Stimulated activated CD8-positive, alpha-beta memory T cell treated with anti-CD3 and anti-CD28 coated beads, Interleukin-7, amount 100 ng/mL, for 24 hours (primary cell): ENCODE results near the gene ANKS1A.
"Not testable (repeated sequence)": the region's sequence is repeated elsewhere in the genome, so short reads cannot be mapped to it uniquely, and the experiment has no call there.

Experiments used
- DNase-seq: peaks from one replicate; pipeline ENCODE4 v3.0.0-alpha.2; 2020; ENCODE audit warnings: low read depth

ANKS1A gene

DNA sequence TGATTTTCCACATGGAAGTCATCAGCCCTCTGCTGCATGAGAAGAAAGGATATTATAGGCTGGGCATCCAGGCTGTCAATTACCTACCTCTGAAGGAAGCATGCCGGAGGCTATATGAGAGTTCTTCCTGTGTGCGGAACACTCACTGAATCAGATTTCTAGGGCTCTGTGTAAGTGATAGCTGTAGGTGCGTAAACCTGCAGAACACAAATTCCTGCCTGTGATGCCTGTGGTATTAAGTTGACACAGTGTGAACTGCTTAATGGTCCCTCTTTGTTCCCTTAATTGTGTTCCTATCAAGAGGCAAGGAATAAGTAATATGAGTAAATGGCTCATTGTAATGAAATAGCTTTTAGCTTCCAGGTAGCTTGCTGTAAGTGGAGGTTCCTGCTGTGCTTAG, 103.3 kb downstream of the ANKS1A start:
- DNase-seq, result no peak

GRCh38 chr6:34993213-34993612, 104.2 kb downstream of the ANKS1A start:
- DNase-seq, result no peak

DNA sequence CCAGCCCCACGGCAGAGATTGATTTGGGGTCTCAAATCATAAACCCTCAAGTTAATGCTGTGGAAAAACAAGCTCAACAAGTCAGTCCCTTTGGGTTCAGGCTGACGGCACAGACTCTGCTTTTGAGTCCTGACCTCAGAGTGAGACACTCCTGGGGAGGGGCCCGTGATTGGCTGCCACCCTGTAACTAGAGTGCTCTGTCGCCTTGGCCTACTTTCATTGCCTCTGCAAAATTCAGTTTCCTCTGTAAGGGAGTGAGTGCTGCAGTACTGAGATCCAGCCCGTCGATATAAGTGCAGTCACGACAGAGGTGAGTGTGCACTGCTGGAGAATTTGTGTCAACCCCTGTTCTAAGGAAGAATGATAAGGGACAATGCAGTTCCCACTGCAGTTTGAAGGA, 105.6 kb downstream of the ANKS1A start:
- DNase-seq, result no peak

- not testable (repeated sequence) for DNase-seq
Measured at GRCh38 chr6:34998417-34998816, 109.4 kb downstream of the ANKS1A start.

- DNase-seq, result not testable (repeated sequence)
Measured at GRCh38 chr6:34999153-34999552, 110.1 kb downstream of the ANKS1A start.

- DNase-seq, result not testable (repeated sequence)
Measured at GRCh38 chr6:34999962-35000361, 110.9 kb downstream of the ANKS1A start.

DNA sequence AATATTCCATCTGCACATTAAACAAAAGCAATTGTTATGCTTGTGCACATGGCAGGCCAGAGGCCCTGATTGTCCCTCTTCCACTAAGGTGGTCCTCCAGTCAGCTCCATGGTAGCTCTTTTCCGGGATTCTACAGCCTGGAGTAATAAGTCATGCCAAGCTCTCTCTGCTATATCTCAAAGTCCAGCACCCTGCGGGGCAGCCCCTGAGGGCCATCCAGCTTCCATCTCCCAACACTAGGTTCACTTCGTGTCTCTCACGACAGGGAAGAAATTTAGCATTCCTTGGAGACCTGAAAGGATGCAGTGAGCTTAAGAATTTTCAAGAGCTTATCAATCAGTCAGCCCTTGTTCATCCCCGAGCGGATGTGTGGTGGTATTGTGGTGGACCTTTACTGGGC, 112.3 kb downstream of the ANKS1A start:
- DNase-seq, result not testable (repeated sequence)

DNA sequence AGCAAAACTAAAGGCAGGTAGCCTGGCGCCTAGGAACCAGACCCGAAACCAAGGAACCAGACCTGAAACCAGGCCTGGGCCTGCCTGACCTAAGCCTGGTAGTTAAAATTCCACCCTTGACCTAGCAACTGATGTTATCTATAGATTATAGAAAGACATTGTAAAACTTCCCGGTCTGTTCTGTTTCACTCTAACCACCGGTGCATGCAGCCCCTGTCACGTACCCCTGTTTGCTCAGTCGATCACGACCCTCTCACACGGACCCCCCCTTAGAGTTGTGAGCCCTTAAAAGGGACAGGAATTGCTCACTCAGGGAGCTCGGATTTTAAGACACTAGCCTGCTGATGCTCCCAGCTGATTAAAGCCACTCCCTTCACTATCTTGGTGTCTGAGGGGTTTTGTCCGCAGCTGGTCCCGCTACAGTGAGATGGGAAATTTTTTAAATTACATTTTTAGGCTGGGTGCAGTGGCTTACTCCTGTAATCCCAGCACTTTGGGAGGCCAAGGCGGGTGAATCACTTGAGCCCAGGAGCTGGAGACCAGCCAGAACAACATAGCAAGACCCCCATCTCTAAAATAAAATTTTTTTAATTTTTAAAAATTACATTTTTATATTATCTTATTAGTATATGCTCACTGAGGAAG, 115.0 kb downstream of the ANKS1A start:
- DNase-seq, result not testable (repeated sequence)

GRCh38 chr6:35007016-35007415, 118.0 kb downstream of the ANKS1A start:
- no peak for DNase-seq

DNA sequence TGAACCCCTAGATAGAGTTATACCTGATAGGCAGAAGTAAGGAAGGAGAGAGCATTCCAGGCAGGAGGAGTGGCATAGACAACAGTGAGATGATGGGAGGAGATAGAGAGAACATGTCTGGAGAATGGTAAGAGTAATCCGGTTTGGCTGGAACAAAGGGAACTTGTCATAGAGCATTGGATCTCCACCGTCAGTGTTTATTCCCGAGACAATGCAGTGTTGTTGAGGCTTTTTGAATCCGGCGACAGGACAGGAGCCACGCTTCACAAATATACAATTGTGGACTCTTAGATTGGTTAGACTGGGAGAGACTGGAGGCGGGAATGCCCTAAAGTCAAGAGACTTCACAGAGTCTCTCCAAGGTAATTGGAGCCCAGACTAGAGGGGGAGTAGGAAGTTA, 119.8 kb downstream of the ANKS1A start:
- no peak for DNase-seq

- DNase-seq, result no peak
Measured at GRCh38 chr6:35011096-35012041, 122.3 kb downstream of the ANKS1A start.

DNA sequence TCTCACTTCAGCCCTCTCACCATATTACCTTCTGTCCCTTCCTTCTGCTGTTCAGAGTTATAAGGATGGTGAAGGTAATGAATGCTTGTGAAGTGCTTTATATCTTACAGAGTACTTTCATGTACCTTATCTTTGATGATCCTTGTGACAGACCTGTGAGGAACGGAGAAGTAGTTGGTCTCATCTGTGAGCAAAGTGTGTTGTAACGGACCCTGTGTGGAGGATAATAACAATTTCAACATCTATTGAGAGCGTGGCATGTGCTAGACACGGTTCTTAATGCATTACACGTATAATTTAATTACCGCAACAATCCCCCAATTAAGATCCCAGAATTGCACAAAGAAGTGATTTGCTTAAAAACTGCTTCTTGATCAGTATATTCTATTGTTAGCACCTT, 124.6 kb downstream of the ANKS1A start:
- no peak for DNase-seq

DNA sequence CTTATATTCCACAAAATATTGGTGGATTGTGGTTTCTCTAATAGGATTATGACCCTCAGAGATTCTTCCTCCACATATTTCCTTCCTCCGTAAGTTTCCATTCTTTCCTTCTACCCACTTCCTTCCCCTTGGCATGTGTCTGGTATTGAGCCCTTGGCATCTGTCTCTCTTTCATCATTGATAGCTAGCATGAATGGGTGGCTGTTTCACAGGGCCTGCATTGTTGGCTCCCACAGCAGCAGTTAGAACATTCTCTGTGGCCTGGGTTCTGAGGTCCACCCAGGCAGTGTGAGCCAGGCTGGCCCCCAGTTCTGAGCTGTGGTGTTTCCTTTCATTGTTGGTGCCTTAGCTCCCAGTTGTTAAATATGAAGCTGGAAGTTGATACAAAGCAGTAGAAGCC, 125.3 kb downstream of the ANKS1A start:
- DNase-seq, result no peak

- DNase-seq, result no peak
Measured at GRCh38 chr6:35014786-35015185, 125.7 kb downstream of the ANKS1A start.

DNA sequence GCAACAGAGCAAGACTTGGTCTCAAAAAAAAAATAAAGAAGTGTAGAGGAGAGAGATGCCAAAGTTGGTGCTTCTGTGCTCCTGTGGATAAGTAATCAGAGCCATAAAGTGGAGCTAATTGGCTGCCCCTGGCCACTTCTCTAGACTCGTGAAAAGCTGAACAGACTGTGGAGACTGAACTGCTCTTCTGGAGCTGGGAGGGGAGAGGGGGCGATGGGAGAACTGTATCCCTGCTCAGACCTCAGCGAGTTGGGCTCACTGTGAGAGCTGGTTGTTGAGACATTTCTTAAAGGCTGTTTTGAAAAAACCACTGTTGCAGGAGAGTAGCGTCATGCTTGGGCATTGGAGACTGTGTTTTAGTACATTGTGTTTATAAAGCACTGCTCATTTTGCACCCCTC, 126.4 kb downstream of the ANKS1A start:
- no peak for DNase-seq

DNA sequence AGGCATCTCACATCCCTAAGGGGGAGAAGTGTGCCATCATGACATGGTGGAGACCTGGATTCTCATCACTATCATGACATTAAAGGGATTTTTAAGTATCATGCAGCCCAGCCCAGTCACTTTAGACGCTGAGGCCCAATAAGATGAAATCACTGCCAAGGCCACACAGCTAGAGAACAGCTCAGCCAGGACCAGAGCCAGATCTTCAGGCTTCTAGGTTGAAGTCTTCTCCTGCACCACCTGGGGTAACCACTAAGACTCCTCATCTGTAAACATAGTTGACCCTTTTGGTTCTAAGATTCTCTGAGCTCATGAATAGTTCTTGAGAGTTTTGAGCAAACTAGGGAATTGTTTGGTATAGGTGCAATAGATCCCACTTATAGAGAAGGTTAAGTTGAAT, 126.9 kb downstream of the ANKS1A start:
- DNase-seq, result no peak

DNA sequence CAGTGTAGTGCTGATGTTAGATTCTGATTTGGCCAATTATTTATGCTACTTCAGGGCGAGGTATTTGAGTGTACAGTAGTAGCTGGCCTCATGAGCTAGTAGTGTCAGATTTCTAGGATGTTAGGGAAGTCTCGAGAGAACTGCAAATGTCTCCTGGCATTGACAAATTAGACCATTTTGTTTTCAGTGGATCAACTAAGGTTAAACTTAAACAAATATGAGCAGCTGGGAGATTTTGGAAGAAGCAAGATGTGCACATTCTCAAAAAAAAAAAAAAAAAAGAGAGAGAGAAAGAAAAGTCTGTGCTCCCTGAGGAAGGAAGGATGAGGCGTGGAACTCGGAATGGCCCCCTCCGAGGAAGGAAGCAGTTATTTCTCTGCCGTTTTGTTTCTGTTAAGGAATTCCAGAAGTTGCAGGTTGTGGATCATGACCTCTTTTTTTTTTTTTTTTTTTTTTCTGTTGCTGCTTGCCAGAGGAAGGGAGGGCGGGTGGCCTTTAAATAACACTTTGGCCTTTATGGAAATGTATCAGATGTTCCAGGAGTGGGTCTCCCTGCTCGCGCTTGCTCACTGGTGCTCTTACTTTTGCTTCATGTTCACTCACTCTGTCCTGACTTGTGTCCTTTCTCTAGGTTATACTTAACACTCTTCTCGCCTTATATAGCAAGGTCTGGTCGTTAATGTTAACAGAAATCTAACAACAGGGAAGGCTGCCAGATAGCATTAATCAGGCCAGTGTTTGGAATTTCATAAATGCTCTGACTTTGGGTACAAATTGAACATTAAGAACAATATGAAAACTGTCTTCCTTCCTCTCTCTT, 127.7 kb downstream of the ANKS1A start:
- DNase-seq, result no peak

- DNase-seq, result no peak
Measured at GRCh38 chr6:35017411-35018181, 128.5 kb downstream of the ANKS1A start.

GRCh38 chr6:35018182-35018519, 129.1 kb downstream of the ANKS1A start:
- no peak for DNase-seq

- no peak for DNase-seq
Measured at GRCh38 chr6:35018746-35019145, 129.7 kb downstream of the ANKS1A start.

DNA sequence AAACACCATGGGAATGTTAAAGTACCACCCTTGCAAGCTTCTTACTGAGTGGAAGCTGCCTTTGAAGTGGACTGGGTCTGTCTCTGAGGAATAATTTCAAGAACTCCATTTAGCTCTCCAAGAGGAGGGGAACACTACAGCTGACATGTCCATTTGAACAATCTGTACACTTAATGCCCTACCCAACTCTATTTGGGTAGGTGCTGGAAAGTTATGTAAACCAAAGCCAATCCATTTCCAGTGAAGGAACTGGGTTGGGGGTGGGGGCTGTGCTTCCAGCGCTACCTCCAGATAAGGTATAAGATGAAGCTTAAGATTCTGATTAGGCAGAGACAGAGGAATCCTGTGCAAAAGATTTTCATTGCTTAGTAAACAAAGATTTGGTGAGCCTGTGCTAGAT, 130.1 kb downstream of the ANKS1A start:
- DNase-seq, result no peak

- no peak for DNase-seq
Measured at GRCh38 chr6:35019831-35020230, 130.8 kb downstream of the ANKS1A start.
